GM12878 (cell line): ENCODE data around the gene VKORC1. TPM values are rescaled to one million over a fixed set of nuclear protein-coding genes. Genes with fewer than 3 reads are reported as not detected.

Source experiments
- ATF7 ChIP-seq: fragments of 450-650 bp; IDR thresholded peaks from 2 replicates; pipeline ENCODE4 v1.6.1; 2016; ENCODE audit warnings: low read depth, mild to moderate bottlenecking
- BACH1 ChIP-seq: fragments of 450-650 bp; IDR thresholded peaks from 2 replicates; pipeline ENCODE4 v1.6.1; 2017; ENCODE audit warnings: mild to moderate bottlenecking, borderline replicate concordance
- BRCA1 ChIP-seq: IDR thresholded peaks from 2 replicates; pipeline ENCODE4 v1.6.1; 2011; ENCODE audit warnings: low read depth, low read length, improper control_type of control experiment
- CBX3 ChIP-seq: fragments of 200-600 bp; sonication (generic); IDR thresholded peaks from 2 replicates; pipeline ENCODE4 v1.6.1; 2016; ENCODE audit warnings: low read depth, borderline replicate concordance
- CEBPB ChIP-seq, 2 experiments: fragments of 150-350 bp in 1 of 2; IDR thresholded peaks; 2 replicates each; pipeline ENCODE4 v1.6.1; 2012 to 2014; ENCODE audit warnings: low read depth in 2 of 2, low read length in 2 of 2, borderline replicate concordance in 1 of 2, inconsistent platforms in 1 of 2
- EED ChIP-seq: sonication (generic); IDR thresholded peaks from 2 replicates; pipeline ENCODE4 v1.6.1; 2016; ENCODE audit warnings: antibody characterized with exemption, low read depth
- GATAD2B ChIP-seq: fragments of 450-650 bp; conservative IDR thresholded peaks from 2 replicates; pipeline ENCODE4 v1.6.1; 2017; ENCODE audit warnings: low read depth, mild to moderate bottlenecking, moderate library complexity
- HCFC1 ChIP-seq: fragments of 150-350 bp; IDR thresholded peaks from 2 replicates; pipeline ENCODE4 v1.6.1; 2014; ENCODE audit warnings: low read length
- IKZF1 ChIP-seq: fragments of 450-650 bp; conservative IDR thresholded peaks from 2 replicates; pipeline ENCODE4 v1.6.1; 2017; ENCODE audit warnings: antibody characterized with exemption, mild to moderate bottlenecking
- KAT2A ChIP-seq: conservative IDR thresholded peaks from 2 replicates; pipeline ENCODE4 v1.6.1; 2011; ENCODE audit warnings: low read depth, low read length; ENCODE audit not compliant: control insufficient read depth
- MTA2 ChIP-seq: fragments of 450-650 bp; IDR thresholded peaks from 2 replicates; pipeline ENCODE4 v1.6.1; 2016; ENCODE audit warnings: low read depth, mild to moderate bottlenecking, moderate library complexity
- NBN ChIP-seq: fragments of 450-650 bp; IDR thresholded peaks from 2 replicates; pipeline ENCODE4 v1.6.1; 2016
- NFYA ChIP-seq: IDR thresholded peaks from 2 replicates; pipeline ENCODE4 v1.6.1; 2011; ENCODE audit warnings: low read depth, mild to moderate bottlenecking, low read length, improper control_type of control experiment, borderline replicate concordance
- NR2C2 ChIP-seq: IDR thresholded peaks from 2 replicates; pipeline ENCODE4 v1.6.1; 2011; ENCODE audit warnings: borderline replicate concordance, low read depth; ENCODE audit not compliant: control insufficient read depth, insufficient read length
- NR2F1 ChIP-seq: fragments of 450-650 bp; conservative IDR thresholded peaks from 2 replicates; pipeline ENCODE4 v1.6.1; 2017; ENCODE audit warnings: mild to moderate bottlenecking
- PAX8 ChIP-seq: fragments of 450-650 bp; IDR thresholded peaks from 2 replicates; pipeline ENCODE4 v1.6.1; 2017; ENCODE audit warnings: mild to moderate bottlenecking, moderate library complexity
- PML ChIP-seq: IDR thresholded peaks from 2 replicates; pipeline ENCODE4 v1.6.1; 2012; ENCODE audit warnings: low read length, inconsistent platforms
- TCF3 ChIP-seq: IDR thresholded peaks from 2 replicates; pipeline ENCODE4 v1.6.1; 2012; ENCODE audit warnings: low read depth, mild to moderate bottlenecking, low read length, borderline replicate concordance; ENCODE audit not compliant: insufficient read depth
- TCF7 ChIP-seq: IDR thresholded peaks from 2 replicates; pipeline ENCODE4 v1.6.1; 2014; ENCODE audit warnings: antibody characterized with exemption, borderline replicate concordance
- ZNF217 ChIP-seq: fragments of 450-650 bp; IDR thresholded peaks from 2 replicates; pipeline ENCODE4 v1.6.1; 2017; ENCODE audit warnings: antibody characterized with exemption, mild to moderate bottlenecking
- polyA plus RNA-seq, 11 experiments: library from polyadenylated mRNA; depleted of rRNA in 4 of 11; unstranded in 6 of 11; stranded (reverse) in 5 of 11; fragments of >200 nt; fragmentation: Nextera tagmentation in 4 of 11; fragmentation: Illumina TruSeq in 1 of 11; extraction: Ambion mirVana in 4 of 11; extraction: Trizol in 1 of 11; gene quantifications; 1 replicate in 1 of 11; 2 replicates in 10 of 11; pipeline versions ENCODE4 v1.2.1 to v1.2.3, GENCODE V29; 2011 to 2016; ENCODE audit warnings: inconsistent platforms in 2 of 11, missing spikeins in 2 of 11, low read depth in 1 of 11
- total RNA-seq, 4 experiments: library from RNA; depleted of rRNA in 3 of 4; stranded (reverse); fragments of >200 nt in 3 of 4; fragmentation: Illumina TruSeq in 1 of 4; extraction: Trizol in 1 of 4; gene quantifications; 2 replicates each; pipeline versions ENCODE4 v1.2.1 to v1.2.3, GENCODE V29; 2013 to 2021
- TF ChIP-seq, protein P1 (sequence below): fragments of 450-650 bp; IDR thresholded peaks from 2 replicates; pipeline ENCODE4 v1.6.1; 2016; ENCODE audit warnings: mild to moderate bottlenecking, moderate library complexity, borderline replicate concordance
- TF ChIP-seq, protein P2 (sequence below): IDR thresholded peaks from 2 replicates; pipeline ENCODE4 v1.6.1; 2012; ENCODE audit warnings: low read depth, low read length, improper control_type of control experiment
- TF ChIP-seq, protein P3 (sequence below): IDR thresholded peaks from 2 replicates; pipeline ENCODE4 v1.6.1; 2011; ENCODE audit warnings: borderline replicate concordance, low read depth, mild to moderate bottlenecking, moderate library complexity, low read length; ENCODE audit not compliant: insufficient read depth, poor library complexity, severe bottlenecking
- TF ChIP-seq, protein P4 (sequence below): IDR thresholded peaks from 2 replicates; pipeline ENCODE4 v1.6.1; 2012; ENCODE audit warnings: low read depth, low read length, improper control_type of control experiment

The VKORC1 gene
- total and polyA plus RNA-seq, 10 of the 15 experiments (the other 5 are each of a cell fraction or from before 2014, with no cell fraction given) = 19.8 to 140 (median 57.7) TPM

DNA sequence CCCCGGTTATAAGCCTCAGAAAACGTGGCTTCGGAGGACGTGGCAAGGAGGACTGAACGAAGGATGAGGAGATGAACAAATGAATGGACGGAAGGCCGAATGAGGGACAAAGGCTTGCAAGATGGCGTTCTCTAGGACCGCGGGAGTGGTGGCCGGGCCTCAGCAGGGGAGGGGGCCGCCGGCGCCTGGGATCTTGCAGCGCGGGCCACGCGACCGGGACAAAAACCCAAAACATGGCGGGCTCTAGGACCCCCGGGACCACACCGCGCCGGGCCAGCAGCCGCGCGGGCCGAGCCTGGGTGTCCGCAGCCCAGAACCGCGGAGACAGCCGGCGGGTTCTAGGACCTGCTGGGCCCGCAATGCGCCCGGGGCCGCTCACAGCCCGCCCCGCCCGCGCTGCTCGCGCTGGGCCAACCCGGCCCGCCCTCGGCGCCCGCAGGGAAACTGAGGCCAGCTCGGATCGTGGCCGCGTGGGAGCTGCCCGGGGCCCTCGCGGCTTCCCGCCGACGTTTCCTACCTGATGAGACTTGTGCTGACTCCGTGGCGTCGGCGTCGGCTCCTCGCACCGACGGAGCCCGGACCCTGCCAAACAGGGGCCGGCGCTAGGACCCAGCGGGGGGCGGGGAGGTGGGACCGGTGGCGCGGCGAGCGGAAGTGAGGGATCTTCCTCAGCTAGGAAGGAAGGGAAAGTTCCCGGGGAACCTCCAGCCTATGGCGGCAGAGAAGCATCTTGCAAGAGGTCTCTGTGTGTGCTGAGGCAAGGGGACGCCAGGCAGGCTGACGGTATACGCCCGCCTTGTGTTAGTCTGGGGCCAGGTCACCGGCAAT is 21.2 kb downstream of the VKORC1 start (continued):
- TF ChIP-seq NR2F1 = peak; percentile 74
- peak; percentile 75 for TF ChIP-seq EED
- TF ChIP-seq GATAD2B = peak; percentile 96
- no peak for TF ChIP-seq MTA2
- no peak; the same call in none of the 2 replicates for TF ChIP-seq NBN
- peak; percentile 80 for TF ChIP-seq ZNF217
- TF ChIP-seq PAX8 = no peak
- TF ChIP-seq KAT2A = no peak
- no peak for TF ChIP-seq CEBPB (IDR thresholded peaks at IDR 0.05; ENCODE audit: borderline replicate concordance in 1 of 2, low read depth in 2 of 2, low read length in 2 of 2)
- no peak for TF ChIP-seq PML
- no peak for TF ChIP-seq NR2C2
- no peak for TF ChIP-seq NFYA
- TF ChIP-seq IKZF1 = peak; percentile 93
- no peak for TF ChIP-seq ATF7
- TF ChIP-seq BRCA1 = no peak
- peak; percentile 81; the same call in 1 of the 2 replicates for TF ChIP-seq BACH1
- TF ChIP-seq, protein P1, sequence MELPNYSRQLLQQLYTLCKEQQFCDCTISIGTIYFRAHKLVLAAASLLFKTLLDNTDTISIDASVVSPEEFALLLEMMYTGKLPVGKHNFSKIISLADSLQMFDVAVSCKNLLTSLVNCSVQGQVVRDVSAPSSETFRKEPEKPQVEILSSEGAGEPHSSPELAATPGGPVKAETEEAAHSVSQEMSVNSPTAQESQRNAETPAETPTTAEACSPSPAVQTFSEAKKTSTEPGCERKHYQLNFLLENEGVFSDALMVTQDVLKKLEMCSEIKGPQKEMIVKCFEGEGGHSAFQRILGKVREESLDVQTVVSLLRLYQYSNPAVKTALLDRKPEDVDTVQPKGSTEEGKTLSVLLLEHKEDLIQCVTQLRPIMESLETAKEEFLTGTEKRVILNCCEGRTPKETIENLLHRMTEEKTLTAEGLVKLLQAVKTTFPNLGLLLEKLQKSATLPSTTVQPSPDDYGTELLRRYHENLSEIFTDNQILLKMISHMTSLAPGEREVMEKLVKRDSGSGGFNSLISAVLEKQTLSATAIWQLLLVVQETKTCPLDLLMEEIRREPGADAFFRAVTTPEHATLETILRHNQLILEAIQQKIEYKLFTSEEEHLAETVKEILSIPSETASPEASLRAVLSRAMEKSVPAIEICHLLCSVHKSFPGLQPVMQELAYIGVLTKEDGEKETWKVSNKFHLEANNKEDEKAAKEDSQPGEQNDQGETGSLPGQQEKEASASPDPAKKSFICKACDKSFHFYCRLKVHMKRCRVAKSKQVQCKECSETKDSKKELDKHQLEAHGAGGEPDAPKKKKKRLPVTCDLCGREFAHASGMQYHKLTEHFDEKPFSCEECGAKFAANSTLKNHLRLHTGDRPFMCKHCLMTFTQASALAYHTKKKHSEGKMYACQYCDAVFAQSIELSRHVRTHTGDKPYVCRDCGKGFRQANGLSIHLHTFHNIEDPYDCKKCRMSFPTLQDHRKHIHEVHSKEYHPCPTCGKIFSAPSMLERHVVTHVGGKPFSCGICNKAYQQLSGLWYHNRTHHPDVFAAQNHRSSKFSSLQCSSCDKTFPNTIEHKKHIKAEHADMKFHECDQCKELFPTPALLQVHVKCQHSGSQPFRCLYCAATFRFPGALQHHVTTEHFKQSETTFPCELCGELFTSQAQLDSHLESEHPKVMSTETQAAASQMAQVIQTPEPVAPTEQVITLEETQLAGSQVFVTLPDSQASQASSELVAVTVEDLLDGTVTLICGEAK = no peak
- TF ChIP-seq HCFC1 = peak; percentile 51
- TF ChIP-seq, protein P2, sequence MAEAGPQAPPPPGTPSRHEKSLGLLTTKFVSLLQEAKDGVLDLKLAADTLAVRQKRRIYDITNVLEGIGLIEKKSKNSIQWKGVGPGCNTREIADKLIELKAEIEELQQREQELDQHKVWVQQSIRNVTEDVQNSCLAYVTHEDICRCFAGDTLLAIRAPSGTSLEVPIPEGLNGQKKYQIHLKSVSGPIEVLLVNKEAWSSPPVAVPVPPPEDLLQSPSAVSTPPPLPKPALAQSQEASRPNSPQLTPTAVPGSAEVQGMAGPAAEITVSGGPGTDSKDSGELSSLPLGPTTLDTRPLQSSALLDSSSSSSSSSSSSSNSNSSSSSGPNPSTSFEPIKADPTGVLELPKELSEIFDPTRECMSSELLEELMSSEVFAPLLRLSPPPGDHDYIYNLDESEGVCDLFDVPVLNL = no peak
- TF ChIP-seq TCF3 = 0 out of 2 replicates have a peak, but pooled peaks have one; percentile 37
- TF ChIP-seq, protein P3, sequence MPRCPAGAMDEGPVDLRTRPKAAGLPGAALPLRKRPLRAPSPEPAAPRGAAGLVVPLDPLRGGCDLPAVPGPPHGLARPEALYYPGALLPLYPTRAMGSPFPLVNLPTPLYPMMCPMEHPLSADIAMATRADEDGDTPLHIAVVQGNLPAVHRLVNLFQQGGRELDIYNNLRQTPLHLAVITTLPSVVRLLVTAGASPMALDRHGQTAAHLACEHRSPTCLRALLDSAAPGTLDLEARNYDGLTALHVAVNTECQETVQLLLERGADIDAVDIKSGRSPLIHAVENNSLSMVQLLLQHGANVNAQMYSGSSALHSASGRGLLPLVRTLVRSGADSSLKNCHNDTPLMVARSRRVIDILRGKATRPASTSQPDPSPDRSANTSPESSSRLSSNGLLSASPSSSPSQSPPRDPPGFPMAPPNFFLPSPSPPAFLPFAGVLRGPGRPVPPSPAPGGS = no peak
- no peak for TF ChIP-seq CBX3
- no peak for TF ChIP-seq TCF7
- TF ChIP-seq, protein P4, sequence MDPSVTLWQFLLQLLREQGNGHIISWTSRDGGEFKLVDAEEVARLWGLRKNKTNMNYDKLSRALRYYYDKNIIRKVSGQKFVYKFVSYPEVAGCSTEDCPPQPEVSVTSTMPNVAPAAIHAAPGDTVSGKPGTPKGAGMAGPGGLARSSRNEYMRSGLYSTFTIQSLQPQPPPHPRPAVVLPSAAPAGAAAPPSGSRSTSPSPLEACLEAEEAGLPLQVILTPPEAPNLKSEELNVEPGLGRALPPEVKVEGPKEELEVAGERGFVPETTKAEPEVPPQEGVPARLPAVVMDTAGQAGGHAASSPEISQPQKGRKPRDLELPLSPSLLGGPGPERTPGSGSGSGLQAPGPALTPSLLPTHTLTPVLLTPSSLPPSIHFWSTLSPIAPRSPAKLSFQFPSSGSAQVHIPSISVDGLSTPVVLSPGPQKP = 0 out of 2 replicates have a peak, but pooled peaks have one; percentile 9
